Measurements from ENCODE around the gene UBE4A.

Gene UBE4A

DNA sequence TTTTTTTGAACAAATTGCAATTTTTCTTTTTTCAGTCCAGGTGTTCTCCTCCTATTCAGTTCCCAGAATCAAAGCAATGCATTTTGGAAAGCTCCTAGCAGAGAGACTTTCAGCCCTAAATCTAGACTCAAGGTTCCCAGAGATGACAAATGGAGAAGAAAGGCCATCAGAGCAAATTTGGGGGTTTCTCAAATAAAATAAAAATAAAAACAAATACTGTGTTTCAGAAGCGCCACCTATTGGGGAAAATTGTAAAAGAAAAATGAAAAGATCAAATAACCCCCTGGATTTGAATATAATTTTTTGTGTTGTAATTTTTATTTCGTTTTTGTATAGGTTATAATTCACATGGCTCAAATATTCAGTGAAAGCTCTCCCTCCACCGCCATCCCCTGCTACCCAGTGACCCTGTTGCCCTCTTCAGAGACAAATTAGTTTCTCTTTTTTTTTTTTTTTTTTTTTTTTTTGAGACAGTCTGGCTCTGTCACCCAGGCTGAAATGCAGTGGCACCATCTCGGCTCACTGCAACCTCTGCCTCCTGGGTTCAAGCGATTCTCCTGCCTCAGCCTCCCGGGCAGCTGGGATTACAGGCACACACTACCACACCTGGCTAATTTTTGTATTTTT is 6.2 kb upstream of the UBE4A start:
- Mint-ChIP-seq H3K4me3 (no peak overlapping the region), H3K4me1 (ENCODE audit: low read depth) (no peaks in the 10 kb centered on the region), H3K36me3 (ENCODE audit: low read depth) (no peaks in the 10 kb centered on the region), H3K27me3 (peaks cover 17% of the 10 kb centered on the region), H3K27ac (no peak overlapping the region), H3K9me3 (no peaks in the 10 kb centered on the region)
- intact Hi-C loops (cut with micrococcal nuclease): loop anchor here (5.0 kb wide), 1 partner anchor 156 kb away; no protein-coding TSS in a partner anchor

DNA sequence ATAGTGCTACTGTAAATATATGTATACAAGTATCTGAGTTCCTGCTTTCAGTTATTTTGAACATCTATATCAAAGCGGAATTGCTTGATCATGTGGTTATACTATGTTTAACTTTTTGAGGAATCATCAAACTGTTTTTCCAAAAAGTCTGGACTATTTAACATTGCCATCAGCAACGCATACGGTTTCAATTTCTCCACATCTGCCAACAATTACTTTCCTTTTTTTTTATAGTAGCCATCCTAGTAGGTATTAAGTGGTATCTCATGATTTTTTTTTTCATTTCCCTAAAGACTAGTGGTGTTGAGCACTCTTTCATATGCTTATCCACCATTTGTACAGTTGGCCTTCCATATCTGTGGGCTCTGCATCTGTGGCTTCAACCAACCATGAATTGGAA is 1.3 kb upstream of the UBE4A start:
- intact Hi-C loops (cut with micrococcal nuclease): loop anchor here (2.0 kb wide), 1 partner anchor 215 kb away; no protein-coding TSS in a partner anchor
- Mint-ChIP-seq H3K36me3 (ENCODE audit: low read depth) (peaks cover 24% of the 10 kb centered on the region), H3K27ac (no peak overlapping the region)

GRCh38 chr11:118364956-118365615 is 5.7 kb downstream of the UBE4A start:
- Mint-ChIP-seq H3K9me3 (no peaks in the 10 kb centered on the region), H3K36me3 (ENCODE audit: low read depth) (peaks cover 81% of the 10 kb centered on the region), H3K27me3 (no peaks in the 10 kb centered on the region), H3K27ac (no peak overlapping the region), H3K4me1 (ENCODE audit: low read depth) (peaks cover 33% of the 10 kb centered on the region), H3K4me3 (no peak overlapping the region)
- intact Hi-C loops (cut with micrococcal nuclease): no loop called here

More for the DNA sequence above, 1.3 kb upstream of the UBE4A start:
- no peaks in the 10 kb centered on the region for H3K9me3 Mint-ChIP-seq
- no peak overlapping the region for H3K4me3 Mint-ChIP-seq
- H3K4me1 Mint-ChIP-seq (ENCODE audit: low read depth): peaks cover 42% of the 10 kb centered on the region
- H3K27me3 Mint-ChIP-seq: peaks cover 5% of the 10 kb centered on the region

GRCh38 chr11:118366287-118366686 is 6.9 kb downstream of the UBE4A start:
- peaks cover 22% of the 10 kb centered on the region for H3K4me1 Mint-ChIP-seq (ENCODE audit: low read depth)
- intact Hi-C loops (cut with micrococcal nuclease): no loop called here
- H3K9me3 Mint-ChIP-seq: no peaks in the 10 kb centered on the region
- H3K27me3 Mint-ChIP-seq: no peaks in the 10 kb centered on the region
- H3K36me3 Mint-ChIP-seq (ENCODE audit: low read depth): peaks cover 93% of the 10 kb centered on the region
- no peak overlapping the region for H3K27ac Mint-ChIP-seq
- no peak overlapping the region for H3K4me3 Mint-ChIP-seq

- no peak overlapping the region for H3K4me3 Mint-ChIP-seq
- H3K27me3 Mint-ChIP-seq: no peaks in the 10 kb centered on the region
- no peaks in the 10 kb centered on the region for H3K9me3 Mint-ChIP-seq
- H3K36me3 Mint-ChIP-seq (ENCODE audit: low read depth): peaks cover 99% of the 10 kb centered on the region
- no peak overlapping the region for H3K27ac Mint-ChIP-seq
- intact Hi-C loops (cut with micrococcal nuclease): no loop called here
- no peaks in the 10 kb centered on the region for H3K4me1 Mint-ChIP-seq (ENCODE audit: low read depth)
Observed at GRCh38 chr11:118370774-118371173, 11.4 kb downstream of the UBE4A start.

GRCh38 chr11:118373263-118373662 is 13.9 kb downstream of the UBE4A start:
- peaks cover 100% of the 10 kb centered on the region for H3K36me3 Mint-ChIP-seq (ENCODE audit: low read depth)
- no peaks in the 10 kb centered on the region for H3K4me1 Mint-ChIP-seq (ENCODE audit: low read depth)

DNA sequence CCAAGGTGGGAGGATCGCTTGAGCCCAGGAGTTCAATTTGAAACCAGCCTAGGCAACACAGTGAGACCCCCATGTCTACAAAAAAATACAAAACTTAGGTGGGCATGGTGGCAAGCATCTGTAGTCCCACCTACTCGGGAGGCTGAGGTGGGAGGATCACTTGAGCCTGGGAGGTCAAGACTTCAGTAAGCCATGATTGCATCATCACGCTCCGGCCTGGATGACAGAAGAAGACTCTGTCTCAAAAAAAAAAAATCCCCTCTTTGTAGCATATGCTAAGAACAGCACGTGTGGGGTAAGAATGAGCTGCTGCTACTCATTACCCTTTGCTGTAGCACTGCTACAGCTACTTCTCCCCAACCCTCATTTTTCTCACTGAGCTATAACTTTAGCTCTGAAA is 14.5 kb downstream of the UBE4A start:
- Mint-ChIP-seq H3K27me3 (no peaks in the 10 kb centered on the region), H3K36me3 (ENCODE audit: low read depth) (peaks cover 100% of the 10 kb centered on the region), H3K27ac (no peak overlapping the region), H3K4me3 (no peak overlapping the region), H3K9me3 (no peaks in the 10 kb centered on the region), H3K4me1 (ENCODE audit: low read depth) (no peaks in the 10 kb centered on the region)
- intact Hi-C loops (cut with micrococcal nuclease): no loop called here

More at GRCh38 chr11:118373263-118373662, 13.9 kb downstream of the UBE4A start:
- no peaks in the 10 kb centered on the region for H3K27me3 Mint-ChIP-seq
- no peaks in the 10 kb centered on the region for H3K9me3 Mint-ChIP-seq
- intact Hi-C loops (cut with micrococcal nuclease): no loop called here
- no peak overlapping the region for H3K4me3 Mint-ChIP-seq
- no peak overlapping the region for H3K27ac Mint-ChIP-seq

DNA sequence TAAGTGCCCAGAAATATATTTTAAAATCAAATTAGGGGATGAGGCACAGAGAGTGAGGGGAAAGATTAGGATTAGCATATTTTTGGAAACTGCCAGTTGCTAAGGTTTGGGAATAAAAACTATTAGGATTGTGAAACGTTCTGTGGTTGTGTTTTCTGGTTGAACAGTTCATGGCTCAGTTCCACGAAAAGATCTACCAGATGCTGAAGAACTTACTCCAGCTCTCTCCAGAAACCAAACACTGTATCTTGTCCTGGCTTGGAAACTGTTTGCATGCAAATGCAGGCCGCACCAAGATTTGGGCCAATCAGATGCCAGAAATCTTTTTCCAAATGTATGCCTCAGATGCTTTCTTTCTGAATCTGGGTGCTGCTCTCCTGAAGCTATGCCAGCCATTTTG is 15.3 kb downstream of the UBE4A start:
- Mint-ChIP-seq H3K36me3 (ENCODE audit: low read depth) (peaks cover 100% of the 10 kb centered on the region), H3K4me3 (no peak overlapping the region), H3K9me3 (no peaks in the 10 kb centered on the region), H3K27ac (no peak overlapping the region), H3K4me1 (ENCODE audit: low read depth) (no peaks in the 10 kb centered on the region), H3K27me3 (no peaks in the 10 kb centered on the region)
- intact Hi-C loops (cut with micrococcal nuclease): no loop called here

- H3K4me3 Mint-ChIP-seq: no peak overlapping the region
- intact Hi-C loops (cut with micrococcal nuclease): no loop called here
Observed at GRCh38 chr11:118375978-118376377, 16.6 kb downstream of the UBE4A start.

GRCh38 chr11:118379497-118379896 is 20.1 kb downstream of the UBE4A start:
- Mint-ChIP-seq H3K4me3 (no peak overlapping the region), H3K9me3 (no peaks in the 10 kb centered on the region), H3K36me3 (ENCODE audit: low read depth) (peaks cover 97% of the 10 kb centered on the region), H3K27me3 (no peaks in the 10 kb centered on the region), H3K27ac (no peak overlapping the region), H3K4me1 (ENCODE audit: low read depth) (no peaks in the 10 kb centered on the region)
- intact Hi-C loops (cut with micrococcal nuclease): no loop called here

More at GRCh38 chr11:118375978-118376377, 16.6 kb downstream of the UBE4A start:
- no peaks in the 10 kb centered on the region for H3K27me3 Mint-ChIP-seq
- H3K9me3 Mint-ChIP-seq: no peaks in the 10 kb centered on the region
- H3K36me3 Mint-ChIP-seq (ENCODE audit: low read depth): peaks cover 99% of the 10 kb centered on the region
- H3K27ac Mint-ChIP-seq: no peak overlapping the region
- H3K4me1 Mint-ChIP-seq (ENCODE audit: low read depth): no peaks in the 10 kb centered on the region

GRCh38 chr11:118380571-118380970 is 21.2 kb downstream of the UBE4A start:
- Mint-ChIP-seq H3K36me3 (ENCODE audit: low read depth) (peaks cover 97% of the 10 kb centered on the region), H3K27me3 (no peaks in the 10 kb centered on the region), H3K9me3 (no peaks in the 10 kb centered on the region), H3K4me3 (no peak overlapping the region), H3K27ac (no peak overlapping the region), H3K4me1 (ENCODE audit: low read depth) (no peaks in the 10 kb centered on the region)
- intact Hi-C loops (cut with micrococcal nuclease): loop anchor here (5.0 kb wide), 1 partner anchor 117 kb away; no protein-coding TSS in a partner anchor

DNA sequence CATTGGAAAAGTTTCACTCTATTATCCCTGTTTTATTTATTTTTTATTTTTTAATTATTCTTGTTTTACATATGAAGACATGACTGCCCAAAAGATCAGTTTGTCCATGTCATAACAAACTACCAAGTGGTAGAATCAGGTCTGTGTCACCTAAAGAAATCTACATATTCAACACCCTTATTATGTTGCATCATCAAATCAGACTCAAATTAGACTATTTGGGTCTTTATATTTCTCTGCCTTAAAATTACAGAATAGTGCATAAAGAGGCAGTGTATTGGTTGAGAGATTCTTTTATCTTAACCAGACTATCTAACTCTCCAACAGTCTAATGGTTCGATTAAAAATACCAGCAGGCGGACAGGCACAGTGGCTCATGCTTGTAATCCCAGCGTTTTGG is 23.6 kb downstream of the UBE4A start:
- intact Hi-C loops (cut with micrococcal nuclease): loop anchor here (5.0 kb wide), 1 partner anchor 114 kb away; no protein-coding TSS in a partner anchor
- no peaks in the 10 kb centered on the region for H3K9me3 Mint-ChIP-seq
- peaks cover 97% of the 10 kb centered on the region for H3K36me3 Mint-ChIP-seq (ENCODE audit: low read depth)
- no peak overlapping the region for H3K27ac Mint-ChIP-seq
- no peak overlapping the region for H3K4me3 Mint-ChIP-seq
- no peaks in the 10 kb centered on the region for H3K27me3 Mint-ChIP-seq
- H3K4me1 Mint-ChIP-seq (ENCODE audit: low read depth): no peaks in the 10 kb centered on the region

- H3K27me3 Mint-ChIP-seq: no peaks in the 10 kb centered on the region
- H3K4me3 Mint-ChIP-seq: no peak overlapping the region
- peaks cover 97% of the 10 kb centered on the region for H3K36me3 Mint-ChIP-seq (ENCODE audit: low read depth)
- H3K4me1 Mint-ChIP-seq (ENCODE audit: low read depth): no peaks in the 10 kb centered on the region
- H3K9me3 Mint-ChIP-seq: no peaks in the 10 kb centered on the region
- H3K27ac Mint-ChIP-seq: no peak overlapping the region
- intact Hi-C loops (cut with micrococcal nuclease): loop anchor here (5.0 kb wide), 1 partner anchor 114 kb away; no protein-coding TSS in a partner anchor
Observed at GRCh38 chr11:118383657-118384056, 24.3 kb downstream of the UBE4A start.

GRCh38 chr11:118396097-118396501 is 36.7 kb downstream of the UBE4A start:
- no peak overlapping the region for H3K4me3 Mint-ChIP-seq
- no peaks in the 10 kb centered on the region for H3K27me3 Mint-ChIP-seq
- peaks cover 16% of the 10 kb centered on the region for H3K4me1 Mint-ChIP-seq (ENCODE audit: low read depth)
- intact Hi-C loops (cut with micrococcal nuclease): no loop called here
- no peak overlapping the region for H3K27ac Mint-ChIP-seq
- H3K36me3 Mint-ChIP-seq (ENCODE audit: low read depth): peaks cover 73% of the 10 kb centered on the region
- no peaks in the 10 kb centered on the region for H3K9me3 Mint-ChIP-seq

Data from dendritic cell treated with granulocyte-macrophage colony-stimulating factor and Interleukin-4, amounts not matched to agents 40 ng/mL and 50 ng/mL, for 4 days (primary cell).